ENCODE results near the gene SH3BP1. TPM values are rescaled to one million over a fixed set of nuclear protein-coding genes. Genes with fewer than 3 reads are reported as not detected.
A peak's percentile ranks its signal among the peaks of the same experiment; 100 is the strongest.

SH3BP1 gene
- total and polyA plus RNA-seq, 2 of the 13 experiments (the other 11 are each of a cell fraction or from before 2014, with no cell fraction given): 8.4 to 18.5 TPM

- TF ChIP-seq ZNF574 (CRISPR knock-in tag; IDR thresholded peaks at IDR 0.05) (peak; percentile 98), ZNF124 (CRISPR knock-in tag; IDR thresholded peaks at IDR 0.05) (0 out of 2 replicates have a peak, but pooled peaks have one; percentile 36), ZMYM4 (CRISPR knock-in tag; IDR thresholded peaks at IDR 0.05) (peak; percentile 56), ATF2 (CRISPR knock-in tag; IDR thresholded peaks at IDR 0.05) (peak; percentile 20; the same call in 1 of the 2 replicates), CBFB (CRISPR knock-in tag; IDR thresholded peaks at IDR 0.05) (peak; percentile 84), NFKB2 (CRISPR knock-in tag; IDR thresholded peaks at IDR 0.05; ENCODE audit: borderline replicate concordance) (0 out of 2 replicates have a peak, but pooled peaks have one; percentile 53), AKAP8 (CRISPR knock-in tag; IDR thresholded peaks at IDR 0.05) (0 out of 2 replicates have a peak, but pooled peaks have one; percentile 16), ZNF639 (CRISPR knock-in tag; conservative IDR thresholded peaks at IDR 0.05) (peak; percentile 99), AHDC1 (CRISPR knock-in tag; IDR thresholded peaks at IDR 0.05; ENCODE audit: borderline replicate concordance) (no peak), ZBTB14 (CRISPR knock-in tag; IDR thresholded peaks at IDR 0.05) (0 out of 2 replicates have a peak, but pooled peaks have one; percentile 10), SMAD1 (CRISPR knock-in tag; IDR thresholded peaks at IDR 0.05; ENCODE audit: borderline replicate concordance, low read depth) (0 out of 2 replicates have a peak, but pooled peaks have one; percentile 14), ZFP41 (CRISPR knock-in tag; IDR thresholded peaks at IDR 0.05; ENCODE audit: borderline replicate concordance) (no peak; the same call in 1 of the 2 replicates), NR0B2 (CRISPR knock-in tag; IDR thresholded peaks at IDR 0.05) (peak; percentile 65; the same call in 1 of the 2 replicates), ZFX (CRISPR knock-in tag; IDR thresholded peaks at IDR 0.05; ENCODE audit: low read depth) (peak; percentile 43; the same call in 1 of the 2 replicates)
These were observed 30.8 kb upstream of the SH3BP1 start, which contains the start of gene GGA1 (continued) for GRCh38 chr22:37608477-37609239.

Data from HepG2 (cell line).